GM12878 (cell line): ENCODE results near the gene SEC31B. TPM values are rescaled to one million over a fixed set of nuclear protein-coding genes. Genes with fewer than 3 reads are reported as not detected.

Experiments
- ATAC-seq: fragments of 200-7000 bp; cut with Tn5 transposase; 3 replicates; pipeline ENCODE4 v1.9.1; 2020; ENCODE audit warnings: mild to moderate bottlenecking, moderate library complexity
- BruUV-seq: library from RNA; stranded (reverse); fragments of 400-500 nt; replicated peaks from 2 replicates; lab custom pipeline; 2021; lab: Mats Ljungman, UMichigan
- CTCF ChIA-PET: fragments of 300-600 bp; sonication (Branson Sonifier 250); formaldehyde crosslinking; extraction: SDS; loops from one replicate; lab custom pipeline; 2021; ENCODE audit warnings: inconsistent platforms; lab: Yijun Ruan, JAX
- POLR2A ChIA-PET: fragments of 350-600 bp; formaldehyde crosslinking; extraction: SDS; loops from one replicate; lab custom pipeline; 2021; ENCODE audit warnings: inconsistent platforms; lab: Charles Lee
- RAD21 ChIA-PET: fragments of 300-600 bp; sonication (Branson Sonifier 250); formaldehyde crosslinking; loops from one replicate; lab custom pipeline; 2023; ENCODE audit warnings: antibody characterized with exemption; ENCODE audit not compliant: unreplicated experiment; lab: Charles Lee
- SMC1A ChIA-PET: fragments of 300-600 bp; sonication (Branson Sonifier 250); formaldehyde crosslinking; loops from one replicate; lab custom pipeline; 2023; ENCODE audit not compliant: unreplicated experiment, uncharacterized antibody; lab: Charles Lee
- DNase-seq: peaks from one replicate; pipeline ENCODE4 v3.0.0-alpha.2; 2011; ENCODE audit warnings: low read depth, low spot score
- FAIRE-seq: peaks from 3 replicates; lab custom pipeline; 2011; peaks lifted over from hg19 to GRCh38; lab: Jason Lieb, UNC
- H2AFZ ChIP-seq: 2 replicates; pipeline ENCODE4 v1.6.0; 2011; ENCODE audit warnings: low read depth, low read length, control low read depth; ENCODE audit not compliant: control insufficient read depth
- H3K27ac ChIP-seq: 2 replicates; pipeline ENCODE4 v1.5.1; 2011; ENCODE audit warnings: control low read depth; ENCODE audit not compliant: control insufficient read depth, insufficient read depth
- H3K27me3 ChIP-seq, 2 experiments: replicated peaks in 1 of 2; 2 replicates each; pipeline versions ENCODE4 v1.6.0 to v1.6.1; 2011; ENCODE audit warnings: low read length in 1 of 2; ENCODE audit not compliant: control insufficient read depth in 2 of 2, insufficient read depth in 2 of 2
- H3K36me3 ChIP-seq, 2 experiments: 2 replicates each; pipeline ENCODE4 v1.5.1; 2011; ENCODE audit warnings: low read length in 1 of 2; ENCODE audit not compliant: control insufficient read depth in 2 of 2, insufficient read depth in 2 of 2
- H3K4me1 ChIP-seq: 2 replicates; pipeline ENCODE4 v1.6.1; 2011; ENCODE audit warnings: mild to moderate bottlenecking, low read length, moderate library complexity, mixed read lengths; ENCODE audit not compliant: control insufficient read depth, insufficient read depth
- H3K4me2 ChIP-seq: 2 replicates; pipeline ENCODE4 v1.6.0; 2011; ENCODE audit warnings: control low read depth; ENCODE audit not compliant: control insufficient read depth, insufficient read depth
- H3K4me3 ChIP-seq: fragments of 200-600 bp; sonication (generic); 2 replicates; pipeline ENCODE4 v1.5.1; 2016
- H3K79me2 ChIP-seq: 2 replicates; pipeline ENCODE4 v1.6.0; 2011; ENCODE audit warnings: low read length; ENCODE audit not compliant: control insufficient read depth, insufficient read depth
- H3K9ac ChIP-seq: 2 replicates; pipeline ENCODE4 v1.8.0; 2011; ENCODE audit warnings: low read length, control low read depth, mixed read lengths; ENCODE audit not compliant: control insufficient read depth, insufficient read depth
- H3K9me3 ChIP-seq: replicated peaks from 3 replicates; pipeline ENCODE4 v1.5.1; 2011; ENCODE audit warnings: mild to moderate bottlenecking, low read length; ENCODE audit not compliant: control insufficient read depth, insufficient read depth
- H4K20me1 ChIP-seq: 2 replicates; pipeline ENCODE4 v1.6.0; 2011; ENCODE audit not compliant: control insufficient read depth, insufficient read depth
- ATF7 ChIP-seq: fragments of 450-650 bp; IDR thresholded peaks from 2 replicates; pipeline ENCODE4 v1.6.1; 2016; ENCODE audit warnings: low read depth, mild to moderate bottlenecking
- BACH1 ChIP-seq: fragments of 450-650 bp; IDR thresholded peaks from 2 replicates; pipeline ENCODE4 v1.6.1; 2017; ENCODE audit warnings: mild to moderate bottlenecking, borderline replicate concordance
- BCLAF1 ChIP-seq: fragments of 450-650 bp; IDR thresholded peaks from 2 replicates; pipeline ENCODE4 v1.6.1; 2017; ENCODE audit warnings: antibody characterized with exemption, mild to moderate bottlenecking, moderate library complexity
- MXI1 ChIP-seq: fragments of 150-350 bp; IDR thresholded peaks from 2 replicates; pipeline ENCODE4 v1.6.1; 2011; ENCODE audit warnings: low read depth, mild to moderate bottlenecking, inconsistent platforms, low read length, improper control_type of control experiment
- NRF1 ChIP-seq: conservative IDR thresholded peaks from 2 replicates; pipeline ENCODE4 v1.6.1; 2011; ENCODE audit warnings: mild to moderate bottlenecking, low read depth, low read length, improper control_type of control experiment
- POLR2A ChIP-seq: IDR thresholded peaks from 2 replicates; pipeline ENCODE4 v1.6.1; 2011; ENCODE audit warnings: low read depth, mild to moderate bottlenecking, low read length
- RFX5 ChIP-seq: IDR thresholded peaks from 2 replicates; pipeline ENCODE4 v1.6.1; 2011; ENCODE audit warnings: low read depth, low read length, improper control_type of control experiment
- SUPT20H ChIP-seq: IDR thresholded peaks from 2 replicates; pipeline ENCODE4 v1.6.1; 2011; ENCODE audit warnings: low read depth, mild to moderate bottlenecking, low read length, moderate library complexity, borderline replicate concordance; ENCODE audit not compliant: control insufficient read depth
- TBL1XR1 ChIP-seq: IDR thresholded peaks from 2 replicates; pipeline ENCODE4 v1.6.1; 2012; ENCODE audit warnings: low read depth, low read length, improper control_type of control experiment
- TCF12 ChIP-seq: IDR thresholded peaks from 2 replicates; pipeline ENCODE4 v1.6.1; 2011; ENCODE audit warnings: low read depth, mild to moderate bottlenecking, low read length
- USF1 ChIP-seq: IDR thresholded peaks from 2 replicates; pipeline ENCODE4 v1.6.1; 2011; ENCODE audit warnings: borderline replicate concordance, low read depth, mild to moderate bottlenecking, moderate library complexity, mixed read lengths, low read length; ENCODE audit not compliant: insufficient read depth; ENCODE audit errors: extremely low read length
- ZNF24 ChIP-seq: fragments of 450-650 bp; IDR thresholded peaks from 2 replicates; pipeline ENCODE4 v1.6.1; 2017; ENCODE audit warnings: antibody characterized with exemption, mild to moderate bottlenecking
- ZZZ3 ChIP-seq: IDR thresholded peaks from 2 replicates; pipeline ENCODE4 v1.6.1; 2011; ENCODE audit warnings: low read depth; ENCODE audit not compliant: control insufficient read depth, insufficient read length
- WGBS: methylation state at CpG from one replicate; pipeline ENCODE4 v1.1.6; 2016; ENCODE audit warnings: low lambda C conversion rate; ENCODE audit not compliant: insufficient replicate concordance, insufficient coverage; ENCODE audit errors: missing lambda C conversion rate; 5-methylcytosine and 5-hydroxymethylcytosine counted together
- in situ Hi-C: fragments of 300-500 bp; cut with MboI; formaldehyde crosslinking; loops from 9 replicates; pipeline ENCODE4 v1.14.3; 2018; ENCODE audit warnings: mixed read lengths
- intact Hi-C: fragments of 100-400 bp; cut with micrococcal nuclease; formaldehyde crosslinking; loops from one replicate; pipeline ENCODE4 v1.14.2; 2022; ENCODE audit not compliant: unreplicated experiment
- polyA plus RNA-seq, 11 experiments: library from polyadenylated mRNA; depleted of rRNA in 4 of 11; unstranded in 6 of 11; stranded (reverse) in 5 of 11; fragments of >200 nt; fragmentation: Nextera tagmentation in 4 of 11; fragmentation: Illumina TruSeq in 1 of 11; extraction: Ambion mirVana in 4 of 11; extraction: Trizol in 1 of 11; gene quantifications; 1 replicate in 1 of 11; 2 replicates in 10 of 11; pipeline versions ENCODE4 v1.2.1 to v1.2.3, GENCODE V29; 2011 to 2016; ENCODE audit warnings: inconsistent platforms in 2 of 11, missing spikeins in 2 of 11, low read depth in 1 of 11
- total RNA-seq, 4 experiments: library from RNA; depleted of rRNA in 3 of 4; stranded (reverse); fragments of >200 nt in 3 of 4; fragmentation: Illumina TruSeq in 1 of 4; extraction: Trizol in 1 of 4; gene quantifications; 2 replicates each; pipeline versions ENCODE4 v1.2.1 to v1.2.3, GENCODE V29; 2013 to 2021

Gene SEC31B
- total and polyA plus RNA-seq, 10 of the 15 experiments (the other 5 are each of a cell fraction or from before 2014, with no cell fraction given) = 3.4 to 24.3 (median 9.9) TPM

DNA sequence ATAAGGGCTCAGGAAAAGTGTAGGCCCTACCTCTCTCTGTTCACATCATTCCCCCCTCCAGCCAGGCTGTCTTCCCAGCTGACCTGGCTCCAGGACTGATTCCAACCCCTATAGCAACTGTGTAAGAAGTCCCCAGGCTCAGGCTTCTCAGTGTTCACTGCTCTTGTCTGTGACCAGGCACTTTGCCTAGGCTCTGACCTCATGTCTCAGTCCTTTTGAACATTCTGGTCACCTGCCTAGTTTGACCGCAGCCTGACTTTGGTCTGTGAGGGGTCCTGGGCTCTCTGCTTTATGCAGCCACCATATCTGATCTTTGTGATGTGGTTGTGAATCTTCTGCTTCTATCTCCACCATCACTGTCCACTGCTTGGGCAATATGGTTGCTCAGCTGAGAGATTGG, 40.6 kb upstream of the SEC31B start:
- WGBS = 100% methylated on average over 1 of the region's 1 CpG
- Histone ChIP-seq H4K20me1 (no peaks in the 10 kb centered on the region), H3K4me2 (no peak overlapping the region), H3K27ac (no peak overlapping the region), H3K4me1 (no peaks in the 10 kb centered on the region), H2AFZ (no peak overlapping the region), H3K9ac (no peak overlapping the region), H3K9me3 (no peaks in the 10 kb centered on the region), H3K27me3 (no peaks in the 10 kb centered on the region; a peak in 1 of 4 replicates), H3K4me3 (no peak overlapping the region), H3K36me3 (peaks cover 0 to 2% of the 10 kb centered on the region in 2 experiments; a peak in 1 of 4 replicates), H3K79me2 (no peaks in the 10 kb centered on the region)
- SMC1A ChIA-PET = interaction anchor here (1.3 kb wide), 1 partner anchor 183 kb away, joined by 4 read pairs; no protein-coding TSS in a partner anchor
- no TSS peak for BruUV-seq
- RAD21 ChIA-PET = no interaction called here
- FAIRE-seq = no peak
- in situ Hi-C loops (no loop called here), intact Hi-C loops (loop anchor here (5.0 kb wide), 1 partner anchor 112 kb away; no protein-coding TSS in a partner anchor)
- POLR2A ChIA-PET = no interaction called here
- no peak for TF ChIP-seq RFX5
- no peak for TF ChIP-seq SUPT20H
- no peak for TF ChIP-seq TBL1XR1
- no peak for DNase-seq
- ATAC-seq = no peak
- CTCF ChIA-PET = interaction anchor here (0.6 to 1.7 kb wide), 3 partner anchors 10 to 183 kb away, joined by 3 to 6 read pairs (median 4); no protein-coding TSS in a partner anchor

DNA sequence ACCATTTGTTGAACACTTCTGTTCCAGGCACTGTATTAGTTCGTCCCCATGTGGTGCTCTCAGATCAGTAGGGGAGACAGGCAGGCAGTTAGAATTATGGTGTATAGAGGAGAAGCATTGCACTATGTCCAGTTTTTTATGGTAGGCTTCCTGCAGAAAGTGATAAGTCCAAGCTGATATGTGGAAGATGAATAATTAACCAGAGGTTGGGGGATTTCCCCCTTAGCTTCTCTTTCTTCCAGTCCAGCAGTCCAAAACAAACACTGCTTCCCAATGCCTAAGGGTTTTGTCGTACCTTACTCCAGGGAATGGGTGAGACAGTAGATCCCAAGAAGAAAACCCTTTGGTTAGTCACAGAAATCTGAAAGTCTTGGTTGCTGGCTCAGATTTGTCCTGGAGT, 35.2 kb upstream of the SEC31B start:
- Histone ChIP-seq H3K9ac (no peak overlapping the region), H3K4me3 (no peak overlapping the region), H4K20me1 (no peaks in the 10 kb centered on the region), H3K4me2 (no peak overlapping the region), H3K27ac (no peak overlapping the region), H3K36me3 (peaks cover 0 to 10% of the 10 kb centered on the region in 2 experiments), H2AFZ (no peak overlapping the region), H3K4me1 (no peaks in the 10 kb centered on the region), H3K79me2 (no peaks in the 10 kb centered on the region), H3K27me3 (no peaks in the 10 kb centered on the region), H3K9me3 (no peaks in the 10 kb centered on the region)
- intact Hi-C loops (no loop called here), in situ Hi-C loops (no loop called here)
- no peak for ATAC-seq
- WGBS = 89% methylated on average over 2 of the region's 2 CpGs
- ChIA-PET RAD21 (interaction anchor here (0.9 to 1.1 kb wide), 2 partner anchors 37 to 181 kb away, joined by 3 read pairs; no protein-coding TSS in a partner anchor), POLR2A (interaction anchor here (0.6 kb wide), 2 partner anchors 77 to 326 kb away, joined by 4 read pairs; no protein-coding TSS in a partner anchor), SMC1A (interaction anchor here (0.5 to 2.8 kb wide), 4 partner anchors 8 to 36 kb away, joined by 3 to 9 read pairs (median 4); no protein-coding TSS in a partner anchor), CTCF (interaction anchor here (0.6 to 1.6 kb wide), 6 partner anchors 11 to 73 kb away, joined by 3 to 4 read pairs (median 3); no protein-coding TSS in a partner anchor)
- no TSS peak for BruUV-seq
- no peak for DNase-seq
- FAIRE-seq = no peak
- TF ChIP-seq ATF7 = no peak
- TF ChIP-seq USF1 = no peak
- TF ChIP-seq ZNF24 = no peak
- TF ChIP-seq BCLAF1 = no peak
- no peak for TF ChIP-seq NRF1
- TF ChIP-seq POLR2A = no peak
- TF ChIP-seq BACH1 = no peak
- no peak for TF ChIP-seq MXI1
- TF ChIP-seq ZZZ3 = no peak
- TF ChIP-seq TCF12 = no peak
